Anterior cingulate cortex (tissue), 58 donors: ENCODE measurements around the gene CCNJL.
A peak's percentile ranks its signal among the peaks of the same experiment; 100 is the strongest.
"Not testable (repeated sequence)": the region's sequence is repeated elsewhere in the genome, so short reads cannot be mapped to it uniquely, and the experiment has no call there.

ENCODE experiments used
- DNase-seq, 58 donors: peaks; one replicate each; lab custom pipeline; 2025; lab: John Stamatoyannopoulos, UW

The CCNJL gene

GRCh38 chr5:160334716-160335115 lies 22.4 kb upstream of the CCNJL start:
- DNase-seq: not testable (repeated sequence)

- no peak for DNase-seq
Measured at GRCh38 chr5:160333721-160334120, 21.4 kb upstream of the CCNJL start.

GRCh38 chr5:160330212-160330611 lies 17.8 kb upstream of the CCNJL start:
- no peak for DNase-seq

- no peak for DNase-seq
Measured at GRCh38 chr5:160327818-160328217, 15.5 kb upstream of the CCNJL start.

GRCh38 chr5:160326981-160327380 lies 14.6 kb upstream of the CCNJL start:
- DNase-seq: no peak

GRCh38 chr5:160325716-160326115 lies 13.4 kb upstream of the CCNJL start:
- no peak for DNase-seq

- DNase-seq: no peak
Measured at GRCh38 chr5:160324886-160325285, 12.5 kb upstream of the CCNJL start.

- no peak for DNase-seq
Measured at GRCh38 chr5:160318409-160318808, 6.0 kb upstream of the CCNJL start.

GRCh38 chr5:160317434-160317833 lies 5.1 kb upstream of the CCNJL start:
- no peak for DNase-seq

- DNase-seq: no peak
Measured at GRCh38 chr5:160315968-160316367, 3.6 kb upstream of the CCNJL start.

GRCh38 chr5:160312960-160313727 lies 780 bp upstream of the CCNJL start:
- no peak for DNase-seq

- DNase-seq: peak in 2 of 58 donors; percentile 15 to 21
Measured at GRCh38 chr5:160311491-160312133, 752 bp downstream of the CCNJL start.

- no peak for DNase-seq
Measured at GRCh38 chr5:160310552-160311295, 1.6 kb downstream of the CCNJL start.

- DNase-seq: no peak
Measured at GRCh38 chr5:160310140-160310539, 2.2 kb downstream of the CCNJL start.

GRCh38 chr5:160306696-160307095 lies 5.7 kb downstream of the CCNJL start:
- DNase-seq: no peak

- no peak for DNase-seq
Measured at GRCh38 chr5:160305319-160305718, 7.0 kb downstream of the CCNJL start.

- no peak for DNase-seq
Measured at GRCh38 chr5:160303690-160304089, 8.7 kb downstream of the CCNJL start.

GRCh38 chr5:160298189-160298588 lies 14.2 kb downstream of the CCNJL start:
- DNase-seq: no peak

- DNase-seq: no peak
Measured at GRCh38 chr5:160297776-160298175, 14.6 kb downstream of the CCNJL start.

GRCh38 chr5:160297004-160297403 lies 15.4 kb downstream of the CCNJL start:
- no peak for DNase-seq

- no peak for DNase-seq
Measured at GRCh38 chr5:160296496-160296895, 15.9 kb downstream of the CCNJL start.
